Testis (tissue), 3 donors: ENCODE measurements around the gene PTGDR2. TPM values are rescaled to one million over a fixed set of nuclear protein-coding genes. Genes with fewer than 3 reads are reported as not detected.

Experiments used
- DNase-seq: peaks from one replicate; pipeline ENCODE4 v3.0.0-alpha.2; 2019
- H3K27ac ChIP-seq, 2 donors: fragments of 200-600 bp; sonication (generic); one replicate each; pipeline ENCODE4 v1.5.1; 2019
- H3K27me3 ChIP-seq: fragments of 200-600 bp; sonication (generic); one replicate; pipeline ENCODE4 v1.5.1; 2019
- H3K36me3 ChIP-seq: fragments of 200-600 bp; sonication (generic); one replicate; pipeline ENCODE4 v1.5.1; 2017; ENCODE audit warnings: low read depth; ENCODE audit errors: missing control alignments
- H3K4me1 ChIP-seq: fragments of 200-600 bp; sonication (generic); one replicate; pipeline ENCODE4 v1.5.1; 2019
- H3K4me3 ChIP-seq, 2 donors: fragments of 200-600 bp; sonication (generic); one replicate each; pipeline ENCODE4 v1.5.1; 2017 to 2019
- H3K9me3 ChIP-seq: fragments of 200-600 bp; sonication (generic); one replicate; pipeline ENCODE4 v1.5.1; 2017
- POLR2A ChIP-seq: fragments of 450-650 bp; IDR thresholded peaks from one replicate; pipeline ENCODE4 v1.6.1; 2017; ENCODE audit warnings: antibody characterized with exemption, mild to moderate bottlenecking, moderate library complexity
- WGBS, 2 donors: methylation state at CpG; one replicate each; pipeline ENCODE4 v1.1.5; 2018; 5-methylcytosine and 5-hydroxymethylcytosine counted together
- intact Hi-C: fragments of 100-400 bp; cut with DNase I; formaldehyde crosslinking; loops from one replicate; pipeline ENCODE4 v1.15.1; 2023; ENCODE audit warnings: low total_unique reads
- polyA plus RNA-seq: library from polyadenylated mRNA; stranded (reverse); fragments of 350-450 nt; fragmentation: Illumina TruSeq; extraction: RNeasy Lipid Tissue Mini Kit (QIAGEN cat#74804); gene quantifications from one replicate; pipeline ENCODE4 v1.2.3, GENCODE V29; 2014; ENCODE audit warnings: low read depth, low replicate concordance; ENCODE audit not compliant: insufficient read depth
- total RNA-seq, 2 donors: library from RNA; depleted of rRNA; stranded (reverse); fragments of >200 nt; gene quantifications; one replicate each; pipeline ENCODE4 v1.2.3, GENCODE V29; 2016
- TF ChIP-seq, protein P1 (sequence below), 3 experiments: fragments of 450-650 bp in 2 of 3; fragments of 200-600 bp in 1 of 3; sonication (generic) in 1 of 3; IDR thresholded peaks; one replicate each; pipeline ENCODE4 v1.5.1; 2016 to 2019; ENCODE audit warnings: antibody characterized with exemption in 3 of 3, mild to moderate bottlenecking in 2 of 3, moderate library complexity in 1 of 3

PTGDR2 gene
- total and polyA plus RNA-seq, 3 donors from 2014 or later, result 0.28 to 1.5 (median 0.81) TPM

DNA sequence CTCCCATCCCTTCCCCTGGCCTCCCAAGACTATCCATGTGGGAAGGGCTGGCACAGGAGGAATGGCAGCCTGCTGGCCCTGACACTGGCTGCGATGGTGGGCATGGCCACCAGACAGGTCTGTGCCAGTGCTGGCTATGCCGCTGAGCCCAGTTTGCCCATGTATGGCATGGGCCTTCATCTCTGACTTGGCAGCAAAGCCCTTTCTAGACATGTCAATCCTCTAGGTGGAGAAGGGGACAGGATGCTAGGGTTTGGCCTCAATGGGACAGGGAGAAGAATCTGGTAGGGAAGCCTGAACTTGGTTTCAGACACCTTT, 20.4 kb upstream of the PTGDR2 start:
- Histone ChIP-seq H3K4me1 (peaks cover 28% of the 10 kb centered on the region), H3K27ac (peak overlapping the region in 1 of 2 donors; percentile 88), H3K27me3 (no peaks in the 10 kb centered on the region), H3K4me3 (no peak overlapping the region), H3K9me3 (no peaks in the 10 kb centered on the region), H3K36me3 (no peaks in the 10 kb centered on the region)
- TF ChIP-seq, protein P1, sequence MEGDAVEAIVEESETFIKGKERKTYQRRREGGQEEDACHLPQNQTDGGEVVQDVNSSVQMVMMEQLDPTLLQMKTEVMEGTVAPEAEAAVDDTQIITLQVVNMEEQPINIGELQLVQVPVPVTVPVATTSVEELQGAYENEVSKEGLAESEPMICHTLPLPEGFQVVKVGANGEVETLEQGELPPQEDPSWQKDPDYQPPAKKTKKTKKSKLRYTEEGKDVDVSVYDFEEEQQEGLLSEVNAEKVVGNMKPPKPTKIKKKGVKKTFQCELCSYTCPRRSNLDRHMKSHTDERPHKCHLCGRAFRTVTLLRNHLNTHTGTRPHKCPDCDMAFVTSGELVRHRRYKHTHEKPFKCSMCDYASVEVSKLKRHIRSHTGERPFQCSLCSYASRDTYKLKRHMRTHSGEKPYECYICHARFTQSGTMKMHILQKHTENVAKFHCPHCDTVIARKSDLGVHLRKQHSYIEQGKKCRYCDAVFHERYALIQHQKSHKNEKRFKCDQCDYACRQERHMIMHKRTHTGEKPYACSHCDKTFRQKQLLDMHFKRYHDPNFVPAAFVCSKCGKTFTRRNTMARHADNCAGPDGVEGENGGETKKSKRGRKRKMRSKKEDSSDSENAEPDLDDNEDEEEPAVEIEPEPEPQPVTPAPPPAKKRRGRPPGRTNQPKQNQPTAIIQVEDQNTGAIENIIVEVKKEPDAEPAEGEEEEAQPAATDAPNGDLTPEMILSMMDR (IDR thresholded peaks at IDR 0.05), result no peak
- no peak for TF ChIP-seq POLR2A
- WGBS, 2 donors, result 100% methylated on average over 2 of the region's 2 CpGs
- intact Hi-C loops, result no loop called here
- DNase-seq, result no peak

DNA sequence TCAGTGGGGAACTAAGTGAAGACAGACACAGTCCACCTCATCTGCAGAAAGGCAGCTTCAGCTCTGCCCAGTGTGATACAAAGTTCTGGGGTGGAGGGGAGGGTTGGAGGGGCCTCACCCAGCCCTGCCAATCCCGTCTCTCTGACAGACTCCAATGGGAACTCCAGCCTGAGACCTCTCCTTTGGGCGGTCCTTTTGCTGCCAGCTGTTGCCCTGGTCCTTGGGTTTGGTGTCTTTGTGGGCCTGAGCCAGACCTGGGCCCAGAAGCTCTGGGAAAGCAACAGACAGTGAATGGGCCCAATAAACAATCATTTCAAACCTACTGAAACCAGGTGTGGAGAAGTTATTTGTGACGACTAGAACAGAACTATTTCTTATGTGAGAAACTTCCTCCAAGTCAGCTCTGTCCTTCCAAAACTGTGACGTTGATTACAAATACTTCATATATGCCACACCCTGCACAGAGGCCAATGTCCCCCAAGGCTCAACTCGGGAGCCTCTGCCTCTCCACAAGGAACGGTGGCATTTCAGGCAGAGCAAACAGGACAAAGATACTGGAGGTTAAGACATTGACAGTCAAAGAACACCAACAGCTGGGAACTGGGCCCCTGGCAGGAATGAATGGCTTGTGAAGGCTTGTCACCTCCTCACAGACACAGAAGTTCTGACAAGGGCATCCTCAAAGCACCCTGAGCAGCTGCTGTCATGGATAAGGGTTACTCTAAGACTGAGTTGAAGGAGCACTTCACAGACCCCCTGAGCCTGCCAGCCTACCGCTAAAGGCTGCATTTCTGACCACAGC, 19.8 kb upstream of the PTGDR2 start:
- no peaks in the 10 kb centered on the region for H3K36me3 ChIP-seq
- WGBS, 2 donors, result 90 to 93% methylated on average over 7 of the region's 7 CpGs
- H3K27me3 ChIP-seq, result no peaks in the 10 kb centered on the region
- intact Hi-C loops, result no loop called here
- TF ChIP-seq, protein P1 (IDR thresholded peaks at IDR 0.05), result no peak
- TF ChIP-seq POLR2A, result no peak
- H3K27ac ChIP-seq, result peak overlapping the region in 1 of 2 donors; percentile 88
- no peak for DNase-seq
- H3K4me3 ChIP-seq, result no peak overlapping the region
- H3K4me1 ChIP-seq, result peaks cover 32% of the 10 kb centered on the region
- no peaks in the 10 kb centered on the region for H3K9me3 ChIP-seq

DNA sequence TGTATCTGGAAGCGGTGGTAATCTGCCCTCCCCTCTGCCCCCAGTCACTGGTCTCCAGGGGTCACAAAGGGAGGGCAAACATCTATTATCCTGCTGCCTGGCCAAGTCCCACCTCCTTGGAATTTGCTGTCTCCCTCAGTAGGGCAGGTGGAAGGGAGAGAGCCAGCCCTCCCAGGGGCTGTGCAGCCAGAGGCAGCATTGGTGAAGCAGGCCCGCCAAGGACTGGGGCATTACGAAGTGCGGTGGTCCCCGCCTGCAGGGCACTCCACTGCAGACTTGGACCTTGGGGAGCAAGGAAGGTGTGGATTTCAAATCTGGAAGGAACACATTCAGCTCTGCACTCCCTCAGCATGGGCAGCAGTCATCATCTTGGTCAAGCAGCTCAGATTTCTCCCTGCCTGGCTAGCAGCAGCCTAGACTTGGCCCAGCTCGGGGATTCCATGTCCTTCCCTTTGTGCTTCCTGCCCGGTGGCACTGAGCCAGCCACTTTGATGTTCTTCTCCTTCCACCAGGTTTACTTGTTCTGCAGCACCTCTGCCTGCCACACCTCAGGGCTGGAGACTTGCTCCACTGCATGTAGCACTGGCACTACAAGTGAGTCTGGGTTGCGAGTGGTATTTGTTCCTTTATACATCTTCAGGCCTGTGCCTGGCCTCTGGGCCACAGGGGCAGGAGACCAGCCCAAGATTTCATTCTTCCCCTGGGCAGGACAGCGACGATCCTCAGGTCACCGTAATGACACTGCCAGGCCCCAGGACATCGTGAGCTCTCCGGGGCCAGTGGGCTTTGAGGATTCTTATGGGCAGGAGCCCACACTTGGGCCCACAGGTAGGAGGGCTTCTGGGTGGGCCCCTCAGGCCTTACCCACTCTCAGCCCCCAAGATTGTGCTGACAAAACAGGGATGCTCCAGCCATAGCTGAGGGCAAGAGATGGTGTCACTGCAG, 18.9 kb upstream of the PTGDR2 start:
- intact Hi-C loops, result no loop called here
- Histone ChIP-seq H3K9me3 (no peaks in the 10 kb centered on the region), H3K27me3 (no peaks in the 10 kb centered on the region), H3K4me1 (peaks cover 32% of the 10 kb centered on the region), H3K27ac (no peak overlapping the region), H3K4me3 (no peak overlapping the region), H3K36me3 (no peaks in the 10 kb centered on the region)
- no peak for DNase-seq
- WGBS, 2 donors, result 85 to 89% methylated on average over 7 to 13 of the region's 13 CpGs
- TF ChIP-seq, protein P1 (IDR thresholded peaks at IDR 0.05), result no peak
- no peak for TF ChIP-seq POLR2A

DNA sequence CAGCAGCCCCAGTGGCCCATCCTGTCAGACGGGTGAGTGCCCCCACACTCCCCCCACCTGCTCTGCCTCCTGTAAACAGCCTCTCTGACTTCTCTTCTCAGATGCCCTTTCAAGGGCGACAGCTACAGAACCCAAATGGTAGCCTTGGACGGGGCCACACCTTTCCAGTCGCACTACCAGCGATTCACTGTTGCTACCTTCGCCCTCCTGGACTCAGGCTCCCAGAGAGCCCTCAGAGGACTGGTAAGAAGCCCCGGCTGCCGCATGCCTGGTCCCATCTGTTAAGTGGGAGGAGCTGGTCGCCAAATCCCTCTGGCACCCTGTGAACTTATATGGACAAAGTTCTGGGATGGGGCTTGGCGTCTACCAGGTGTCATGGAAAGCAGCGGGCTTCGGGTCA, 17.8 kb upstream of the PTGDR2 start:
- no peaks in the 10 kb centered on the region for H3K36me3 ChIP-seq

More for the DNA sequence above, 17.8 kb upstream of the PTGDR2 start:
- H3K4me3 ChIP-seq, result no peak overlapping the region
- no peaks in the 10 kb centered on the region for H3K9me3 ChIP-seq
- H3K27ac ChIP-seq, result no peak overlapping the region
- H3K27me3 ChIP-seq, result no peaks in the 10 kb centered on the region
- WGBS, 2 donors, result 90 to 92% methylated on average over 11 to 12 of the region's 12 CpGs
- intact Hi-C loops, result no loop called here
- peaks cover 32% of the 10 kb centered on the region for H3K4me1 ChIP-seq
- TF ChIP-seq, protein P1 (IDR thresholded peaks at IDR 0.05), result no peak
- TF ChIP-seq POLR2A, result no peak
- no peak for DNase-seq
